Right kidney (tissue), 1 donor: ENCODE data around the gene CTNNA3.
"Not testable (repeated sequence)": the region's sequence is repeated elsewhere in the genome, so short reads cannot be mapped to it uniquely, and the experiment has no call there.

ENCODE experiments used
- DNase-seq: peaks from one replicate; pipeline ENCODE4 v3.0.0-alpha.2; 2016

Gene CTNNA3

GRCh38 chr10:67242528-67242927 lies 453.5 kb downstream of the CTNNA3 start:
- no peak for DNase-seq

- no peak for DNase-seq
Measured at GRCh38 chr10:67241451-67241850, 454.5 kb downstream of the CTNNA3 start.

- DNase-seq, result no peak
Measured at GRCh38 chr10:67239864-67240497, 456.0 kb downstream of the CTNNA3 start.

- peak; percentile 55 for DNase-seq
Measured at GRCh38 chr10:67230680-67231500, 465.1 kb downstream of the CTNNA3 start.

- DNase-seq, result no peak
Measured at GRCh38 chr10:67225226-67225625, 470.8 kb downstream of the CTNNA3 start.

- DNase-seq, result no peak
Measured at GRCh38 chr10:67224553-67224952, 471.4 kb downstream of the CTNNA3 start.

- no peak for DNase-seq
Measured at GRCh38 chr10:67222934-67223333, 473.1 kb downstream of the CTNNA3 start.

- no peak for DNase-seq
Measured at GRCh38 chr10:67221939-67222494, 474.0 kb downstream of the CTNNA3 start.

GRCh38 chr10:67211680-67212079 lies 484.3 kb downstream of the CTNNA3 start:
- DNase-seq, result no peak

GRCh38 chr10:67207923-67208322 lies 488.1 kb downstream of the CTNNA3 start:
- DNase-seq, result not testable (repeated sequence)

- no peak for DNase-seq
Measured at GRCh38 chr10:67200913-67201564, 495.0 kb downstream of the CTNNA3 start.

- no peak for DNase-seq
Measured at GRCh38 chr10:67175354-67175753, 520.6 kb downstream of the CTNNA3 start.

GRCh38 chr10:67173787-67174186 lies 522.2 kb downstream of the CTNNA3 start:
- DNase-seq, result no peak

GRCh38 chr10:67171970-67172369 lies 524.0 kb downstream of the CTNNA3 start:
- DNase-seq, result no peak

GRCh38 chr10:67156239-67156638 lies 539.8 kb downstream of the CTNNA3 start:
- DNase-seq, result no peak

GRCh38 chr10:67151471-67151870 lies 544.5 kb downstream of the CTNNA3 start:
- no peak for DNase-seq

- no peak for DNase-seq
Measured at GRCh38 chr10:67144530-67144929, 551.5 kb downstream of the CTNNA3 start.

GRCh38 chr10:67141300-67141699 lies 554.7 kb downstream of the CTNNA3 start:
- no peak for DNase-seq

GRCh38 chr10:67140641-67141040 lies 555.4 kb downstream of the CTNNA3 start:
- no peak for DNase-seq

- DNase-seq, result no peak
Measured at GRCh38 chr10:67127441-67127840, 568.6 kb downstream of the CTNNA3 start.

- no peak for DNase-seq
Measured at GRCh38 chr10:67119651-67120050, 576.3 kb downstream of the CTNNA3 start.

- no peak for DNase-seq
Measured at GRCh38 chr10:67115972-67116371, 580.0 kb downstream of the CTNNA3 start.

- DNase-seq, result no peak
Measured at GRCh38 chr10:67114945-67115344, 581.0 kb downstream of the CTNNA3 start.
